SIG-M5 (cell line): ENCODE data around the gene SLC25A1.

ENCODE experiments used
- DNase-seq: peaks from one replicate; lab custom pipeline; 2025; lab: John Stamatoyannopoulos, UW

The SLC25A1 gene

GRCh38 chr22:19137384-19138216 lies 40.9 kb downstream of the SLC25A1 start:
- DNase-seq: no peak

GRCh38 chr22:19136915-19137314 lies 41.6 kb downstream of the SLC25A1 start:
- no peak for DNase-seq

- no peak for DNase-seq
Observed at GRCh38 chr22:19134874-19135273, 43.7 kb downstream of the SLC25A1 start.

GRCh38 chr22:19134176-19134831 lies 44.2 kb downstream of the SLC25A1 start:
- no peak for DNase-seq

- DNase-seq: no peak
Observed at GRCh38 chr22:19133561-19133960, 45.0 kb downstream of the SLC25A1 start.

GRCh38 chr22:19132693-19133400 lies 45.7 kb downstream of the SLC25A1 start:
- no peak for DNase-seq

GRCh38 chr22:19132153-19132552 lies 46.4 kb downstream of the SLC25A1 start:
- no peak for DNase-seq

GRCh38 chr22:19131685-19132015 lies 46.9 kb downstream of the SLC25A1 start:
- no peak for DNase-seq

- no peak for DNase-seq
Observed at GRCh38 chr22:19130959-19131684, 47.4 kb downstream of the SLC25A1 start, which contains the start of gene TSSK2. Gene TSSK2 (plus strand): TSS chr22:19131308. CDS start chr22:19131400, 92 bp downstream.

- no peak for DNase-seq
Observed at GRCh38 chr22:19129871-19130270, 48.7 kb downstream of the SLC25A1 start.

GRCh38 chr22:19128946-19129727 lies 49.4 kb downstream of the SLC25A1 start:
- no peak for DNase-seq

GRCh38 chr22:19128009-19128401 lies 50.5 kb downstream of the SLC25A1 start:
- DNase-seq: no peak

GRCh38 chr22:19127329-19128008 lies 51.1 kb downstream of the SLC25A1 start:
- DNase-seq: no peak

- DNase-seq: no peak
Observed at GRCh38 chr22:19126309-19127273, 51.9 kb downstream of the SLC25A1 start.
